NCI-H345 treated with DMSO at 0.1 percent for 48 hours (cell line): ENCODE results near the gene UCK1.
A peak's percentile ranks its signal among the peaks of the same experiment; 100 is the strongest.
"Not testable (repeated sequence)": the region's sequence is repeated elsewhere in the genome, so short reads cannot be mapped to it uniquely, and the experiment has no call there.

Experiments
- DNase-seq: peaks from one replicate; lab custom pipeline; 2025; ENCODE audit not compliant: unreplicated experiment; lab: John Stamatoyannopoulos, UW

UCK1 gene

GRCh38 chr9:131554087-131554842 lies 23.2 kb upstream of the UCK1 start:
- DNase-seq, result no peak

- DNase-seq, result no peak
Measured at GRCh38 chr9:131552030-131552429, 21.0 kb upstream of the UCK1 start.

GRCh38 chr9:131550465-131550864 lies 19.4 kb upstream of the UCK1 start:
- DNase-seq, result not testable (repeated sequence)

DNA sequence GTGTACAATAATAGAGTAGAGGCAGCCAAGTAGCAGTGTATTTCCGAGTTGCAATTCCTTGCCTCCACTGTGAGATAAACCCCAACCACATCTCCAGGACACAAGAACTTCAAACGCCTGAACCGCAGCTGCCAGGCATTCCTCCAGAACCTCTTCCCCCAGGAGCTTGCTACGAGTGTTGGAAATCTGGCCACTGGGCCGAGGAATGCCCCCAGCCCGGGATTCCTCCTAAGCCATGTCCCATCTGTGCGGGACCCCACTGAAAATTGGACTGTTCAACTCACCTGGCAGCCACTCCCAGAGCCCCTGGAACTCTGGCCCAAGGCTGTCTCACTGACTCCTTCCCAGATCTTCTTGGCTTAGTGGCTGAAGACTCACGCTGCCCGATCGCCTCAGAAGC lies 18.1 kb upstream of the UCK1 start:
- not testable (repeated sequence) for DNase-seq

GRCh38 chr9:131546336-131547084 lies 15.4 kb upstream of the UCK1 start:
- no peak for DNase-seq

- DNase-seq, result no peak
Measured at GRCh38 chr9:131545786-131546335, 14.8 kb upstream of the UCK1 start.

DNA sequence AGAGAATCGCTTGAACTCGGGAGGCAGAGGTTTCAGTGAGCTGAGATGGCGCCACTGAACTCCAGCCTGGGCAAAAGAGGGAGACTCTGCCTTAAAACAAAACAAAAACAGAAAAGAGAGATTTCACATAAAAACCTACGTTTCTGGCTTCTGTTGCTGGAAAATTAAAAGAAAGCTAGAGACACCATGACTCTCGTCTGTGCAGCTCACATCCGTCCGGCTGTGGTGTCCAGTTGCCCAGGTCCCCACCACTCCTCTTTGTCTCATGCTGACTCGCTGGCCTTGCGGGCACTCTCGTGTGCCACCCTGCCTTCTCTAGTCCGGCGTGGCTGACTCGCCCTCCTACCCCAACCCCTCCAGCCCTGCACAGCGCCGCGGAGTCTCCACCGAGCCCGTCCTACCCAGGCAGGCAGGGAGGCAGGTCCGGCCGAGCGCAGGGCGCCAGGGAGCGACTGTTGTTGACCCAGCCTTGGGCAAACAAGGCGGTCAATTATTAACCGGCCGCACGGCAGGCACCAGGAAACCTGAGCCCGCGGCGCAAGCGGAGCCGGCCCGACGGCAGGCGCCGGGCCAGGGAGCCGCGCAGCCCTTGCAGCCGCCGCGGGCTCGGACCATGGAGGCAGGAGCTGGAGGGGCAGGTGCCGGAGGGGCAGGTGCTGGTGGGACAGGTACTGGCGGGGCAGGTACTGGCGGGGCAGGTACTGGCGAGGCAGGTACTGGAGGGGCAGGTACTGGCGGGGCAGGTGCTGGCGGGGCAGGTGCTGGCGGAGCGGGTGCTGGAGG lies 14.1 kb upstream of the UCK1 start, which contains the start of gene PRRT1B:
Gene PRRT1B (plus strand): TSS at position 521 of the 783 bp plus-strand sequence. CDS start 93 bp downstream, at position 614.
- no peak for DNase-seq

GRCh38 chr9:131543141-131543540 lies 12.1 kb upstream of the UCK1 start:
- no peak for DNase-seq

DNA sequence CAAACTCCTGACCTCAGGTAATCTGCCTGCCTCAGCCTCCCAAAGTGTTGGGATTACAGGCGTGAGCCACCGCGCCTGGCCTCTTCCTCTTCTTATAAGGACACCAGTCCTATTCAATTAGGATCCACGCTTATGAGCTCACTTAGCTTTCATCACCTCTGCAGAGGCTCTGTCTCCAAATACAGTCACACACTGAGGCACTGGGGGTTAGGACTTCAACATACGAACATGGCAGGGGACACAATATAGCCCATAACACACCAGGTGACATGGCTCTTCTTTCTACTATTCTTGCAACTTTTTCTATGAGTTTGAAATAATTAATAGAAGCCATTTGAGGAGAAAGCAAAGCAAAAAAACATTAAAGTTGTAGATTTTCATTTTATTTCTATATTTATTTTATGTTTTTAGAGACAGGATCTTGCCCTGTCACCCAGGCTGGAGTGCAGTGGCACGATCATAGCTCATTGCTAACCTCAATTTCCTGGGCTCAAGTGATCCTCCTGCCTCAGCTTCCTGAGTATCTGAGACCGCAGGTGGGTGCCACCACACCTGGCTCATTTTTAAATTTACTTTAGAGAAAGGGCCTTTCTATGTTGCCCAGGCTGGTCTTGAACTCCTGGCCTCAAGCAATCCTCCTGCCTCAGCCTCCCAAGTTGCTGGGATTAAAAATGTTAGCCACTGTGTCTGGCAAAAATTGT lies 8.3 kb upstream of the UCK1 start:
- DNase-seq, result no peak

DNA sequence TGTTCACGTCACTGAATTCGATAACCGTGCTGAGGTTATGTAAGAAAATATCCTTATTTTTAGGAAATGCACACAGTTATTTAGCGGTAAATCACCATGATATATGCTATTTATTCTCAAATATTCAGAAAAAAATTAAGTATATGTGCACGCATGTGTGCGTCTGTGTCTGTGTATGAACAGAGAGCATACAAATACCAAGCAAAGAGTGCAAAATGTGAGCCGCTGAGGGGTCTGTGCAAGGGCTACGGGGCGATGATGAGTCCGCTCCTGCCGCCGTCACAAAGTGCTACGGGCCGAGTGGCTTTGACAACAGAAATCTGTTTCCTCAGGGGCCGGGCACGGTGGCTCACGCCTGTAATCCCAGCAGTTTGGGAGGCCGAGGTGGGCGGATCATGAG lies 6.9 kb upstream of the UCK1 start:
- DNase-seq, result no peak

DNA sequence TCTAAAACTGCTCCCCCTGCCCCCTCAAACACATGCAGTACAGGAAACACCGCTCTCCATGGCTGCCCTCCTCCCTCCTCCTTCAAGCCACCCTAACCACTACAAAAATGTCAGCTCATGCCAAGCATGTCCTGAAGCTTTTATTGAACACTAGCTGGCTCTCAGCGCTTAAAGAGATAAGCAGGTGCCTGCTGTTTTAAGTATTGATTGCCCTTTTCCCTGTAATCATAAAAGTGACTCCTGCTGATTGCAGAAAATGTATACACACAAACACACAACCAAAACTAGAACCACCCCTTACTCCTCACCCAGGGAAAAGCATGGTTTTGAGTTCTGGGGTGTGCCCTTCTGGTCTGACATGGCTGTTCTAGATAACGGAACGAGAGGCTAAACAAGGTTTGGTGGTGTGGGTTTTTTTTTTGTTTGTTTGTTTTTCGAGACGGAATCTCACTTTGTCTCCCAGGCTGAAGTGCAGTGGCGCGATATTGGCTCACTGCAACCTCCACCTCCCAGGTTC lies 3.7 kb upstream of the UCK1 start:
- DNase-seq, result peak; percentile 89

DNA sequence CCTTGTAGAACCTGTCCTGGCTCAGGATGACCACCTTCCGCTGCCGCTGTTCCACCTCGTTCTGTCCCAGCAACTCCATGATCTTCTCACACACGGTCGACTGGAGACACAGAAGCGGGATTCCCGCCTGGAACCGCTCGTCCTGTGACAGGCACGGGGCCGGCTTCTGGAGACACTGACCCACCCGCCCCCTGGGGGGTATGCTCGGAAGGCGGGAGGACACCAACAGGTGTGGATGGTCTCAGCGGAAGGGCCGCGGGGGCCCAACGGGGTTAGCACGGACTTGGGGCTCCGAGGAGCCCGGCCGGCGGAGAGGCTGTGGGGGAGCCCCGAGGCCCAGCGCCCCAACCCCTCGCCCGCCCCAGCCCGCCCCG lies 530 bp downstream of the UCK1 start:
- DNase-seq, result no peak

GRCh38 chr9:131529597-131530545 lies 1.2 kb downstream of the UCK1 start:
- no peak for DNase-seq

GRCh38 chr9:131528886-131529505 lies 2.1 kb downstream of the UCK1 start:
- DNase-seq, result no peak

GRCh38 chr9:131528186-131528585 lies 2.9 kb downstream of the UCK1 start:
- DNase-seq, result no peak

DNA sequence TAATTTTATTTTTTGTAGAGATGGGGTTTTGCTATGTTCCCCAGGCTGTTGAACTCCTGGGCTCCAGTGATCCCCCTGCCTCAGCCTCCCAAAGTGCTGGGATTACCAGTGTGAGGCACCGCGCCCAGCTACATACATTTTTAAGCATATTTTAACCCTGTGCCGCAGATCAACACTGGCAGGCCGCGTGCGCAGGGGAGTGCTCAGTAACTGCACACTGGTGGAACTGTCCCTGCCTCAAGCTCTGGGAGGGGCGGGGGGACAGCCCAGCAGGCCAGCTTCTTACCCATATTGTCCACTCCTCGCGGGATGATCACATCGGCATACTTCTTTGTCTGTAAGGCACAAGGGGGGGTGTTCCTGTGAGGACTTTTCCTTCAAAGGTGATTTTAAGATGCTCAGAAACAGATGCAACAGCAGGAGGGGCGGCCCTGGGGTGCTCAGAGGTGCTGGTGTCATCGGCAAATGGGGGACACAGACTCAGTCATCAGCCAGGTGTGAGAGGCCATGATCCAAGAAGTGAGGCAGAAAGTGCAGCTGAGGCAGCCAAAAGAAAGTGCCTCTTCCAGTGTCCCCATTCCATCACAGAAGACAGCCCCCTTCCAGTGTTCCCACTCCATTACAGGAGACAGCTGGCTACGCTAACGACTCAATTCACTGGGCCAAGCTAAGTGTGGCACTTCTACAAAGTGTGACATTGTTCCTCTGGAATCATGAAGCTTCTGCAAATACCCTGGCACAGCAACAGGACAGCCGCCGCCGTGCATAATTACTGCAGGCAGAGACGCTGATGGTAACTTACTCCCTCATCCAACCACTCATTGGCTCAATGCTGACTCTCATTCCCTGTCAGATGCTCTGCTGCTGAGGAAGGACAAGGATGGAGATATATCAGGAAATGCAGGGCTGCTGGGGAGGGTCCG lies 5.2 kb downstream of the UCK1 start:
- DNase-seq, result no peak

GRCh38 chr9:131524665-131525315 lies 6.3 kb downstream of the UCK1 start:
- DNase-seq, result no peak
